A549 (cell line): ENCODE results near the gene SPATA13. TPM values are rescaled to one million over a fixed set of nuclear protein-coding genes. Genes with fewer than 3 reads are reported as not detected.
A peak's percentile ranks its signal among the peaks of the same experiment; 100 is the strongest.

Experiments
- ATAC-seq, 2 experiments: fragments of 200-7000 bp in 1 of 2; fragments of >200 bp in 1 of 2; cut with Nextera tagmentation in 1 of 2; cut with Tn5 transposase in 1 of 2; 3 replicates each; pipeline versions ENCODE4 v1.8.0 to v1.9.1; 2018 to 2020; ENCODE audit warnings: mild to moderate bottlenecking in 1 of 2, moderate library complexity in 1 of 2
- CTCF ChIA-PET: fragments of 300-600 bp; sonication (Branson Sonifier 250); formaldehyde crosslinking; extraction: SDS; loops from one replicate; lab custom pipeline; 2021; ENCODE audit warnings: antibody characterized with exemption, inconsistent platforms; lab: Yijun Ruan, JAX
- POLR2A ChIA-PET: fragments of 350-600 bp; formaldehyde crosslinking; extraction: SDS; loops from one replicate; lab custom pipeline; 2021; ENCODE audit warnings: antibody characterized with exemption, inconsistent platforms; lab: Yijun Ruan, JAX
- DNase-seq, 2 experiments: peaks; one replicate each; pipeline versions ENCODE4 v3.0.0 to v3.0.0-alpha.2; 2011 to 2016; ENCODE audit warnings: low read depth in 1 of 2, low spot score in 1 of 2
- FAIRE-seq: peaks from 2 replicates; lab custom pipeline; 2011; peaks lifted over from hg19 to GRCh38; lab: Jason Lieb, UNC
- H3K27ac ChIP-seq, 2 experiments: fragments of >200 bp; sonication (Bioruptor Twin); formaldehyde crosslinking; 3 replicates each; pipeline ENCODE4 v1.5.1; 2016 to 2017
- H3K4me1 ChIP-seq: fragments of >200 bp; sonication (Bioruptor Twin); formaldehyde crosslinking; 3 replicates; pipeline ENCODE4 v1.6.1; 2016
- H3K4me2 ChIP-seq: fragments of >200 bp; sonication (Bioruptor Twin); formaldehyde crosslinking; 3 replicates; pipeline ENCODE4 v1.6.1; 2016
- H3K4me3 ChIP-seq: fragments of >200 bp; sonication (Bioruptor Twin); formaldehyde crosslinking; 3 replicates; pipeline ENCODE4 v1.5.1; 2016
- H3K9me3 ChIP-seq: fragments of >200 bp; sonication (Bioruptor Twin); formaldehyde crosslinking; 3 replicates; pipeline ENCODE4 v1.6.1; 2016
- BCL3 ChIP-seq: fragments of >200 bp; sonication (Bioruptor Twin); formaldehyde crosslinking; IDR thresholded peaks from 3 replicates; pipeline ENCODE4 v1.6.1; 2016
- BHLHE40 ChIP-seq: IDR thresholded peaks from 2 replicates; pipeline ENCODE4 v1.6.1; 2012; ENCODE audit warnings: low read depth, low read length, inconsistent platforms
- CBX2 ChIP-seq: fragments of 200-600 bp; sonication (generic); IDR thresholded peaks from 2 replicates; pipeline ENCODE4 v1.6.1; 2016; ENCODE audit warnings: low read depth, mild to moderate bottlenecking, borderline replicate concordance
- CEBPB ChIP-seq, 2 experiments: fragments of >200 bp in 1 of 2; sonication (Bioruptor Twin) in 1 of 2; formaldehyde crosslinking in 1 of 2; IDR thresholded peaks; 2 replicates each; pipeline ENCODE4 v1.6.1; 2012 to 2016
- CHD4 ChIP-seq: fragments of 200-600 bp; sonication (generic); IDR thresholded peaks from 2 replicates; pipeline ENCODE4 v1.6.1; 2016; ENCODE audit warnings: antibody characterized with exemption, mild to moderate bottlenecking, borderline replicate concordance
- E2F6 ChIP-seq: IDR thresholded peaks from 2 replicates; pipeline ENCODE4 v1.6.1; 2012; ENCODE audit warnings: low read depth, borderline replicate concordance
- ESRRA ChIP-seq: fragments of 150-350 bp; IDR thresholded peaks from 2 replicates; pipeline ENCODE4 v1.6.1; 2014; ENCODE audit warnings: mild to moderate bottlenecking, low read length, borderline replicate concordance
- FOSL2 ChIP-seq, 2 experiments: fragments of 450-650 bp in 1 of 2; fragments of >200 bp in 1 of 2; sonication (Bioruptor Twin) in 1 of 2; formaldehyde crosslinking; IDR thresholded peaks; 2 replicates each; pipeline versions ENCODE4 v1.5.0 to v1.6.1; 2016 to 2020; ENCODE audit warnings: mild to moderate bottlenecking in 1 of 2, moderate library complexity in 1 of 2
- GATA3 ChIP-seq: IDR thresholded peaks from 2 replicates; pipeline ENCODE4 v1.6.1; 2012; ENCODE audit warnings: borderline replicate concordance
- HDAC2 ChIP-seq: fragments of 200-600 bp; sonication (generic); IDR thresholded peaks from 2 replicates; pipeline ENCODE4 v1.6.1; 2016
- HOXB5 ChIP-seq: fragments of 250-450 bp; sonication (Bioruptor Pico); IDR thresholded peaks from 2 replicates; pipeline ENCODE4 v1.5.0; 2020; ENCODE audit warnings: mild to moderate bottlenecking, moderate library complexity
- MAFK ChIP-seq: fragments of 450-650 bp; IDR thresholded peaks from 2 replicates; pipeline ENCODE4 v1.6.1; 2014; ENCODE audit not compliant: partially characterized antibody
- MAZ ChIP-seq: fragments of 150-350 bp; IDR thresholded peaks from 2 replicates; pipeline ENCODE4 v1.6.1; 2014; ENCODE audit warnings: antibody characterized with exemption, low read depth, low read length, borderline replicate concordance
- NPAS2 ChIP-seq: fragments of 250-450 bp; sonication (Bioruptor Pico); IDR thresholded peaks from 2 replicates; pipeline ENCODE4 v1.8.0; 2022; ENCODE audit warnings: mild to moderate bottlenecking, moderate library complexity, borderline replicate concordance
- RCOR1 ChIP-seq: fragments of 150-350 bp; IDR thresholded peaks from 2 replicates; pipeline ENCODE4 v1.6.1; 2014; ENCODE audit warnings: antibody characterized with exemption, low read length, low read depth
- SMC3 ChIP-seq: fragments of >200 bp; sonication (Bioruptor Twin); formaldehyde crosslinking; IDR thresholded peaks from 3 replicates; pipeline ENCODE4 v1.6.1; 2018; ENCODE audit warnings: inconsistent platforms
- TFCP2L1 ChIP-seq: fragments of 250-450 bp; sonication (Bioruptor Pico); IDR thresholded peaks from 2 replicates; pipeline ENCODE4 v1.5.0; 2021; ENCODE audit warnings: mild to moderate bottlenecking
- USF2 ChIP-seq: fragments of 450-650 bp; IDR thresholded peaks from 2 replicates; pipeline ENCODE4 v1.6.1; 2014; ENCODE audit warnings: antibody characterized with exemption
- ZFP36 ChIP-seq: fragments of 450-650 bp; IDR thresholded peaks from 2 replicates; pipeline ENCODE4 v1.6.1; 2014; ENCODE audit warnings: borderline replicate concordance; ENCODE audit not compliant: partially characterized antibody
- ZSCAN20 ChIP-seq: fragments of 250-450 bp; sonication (Bioruptor Pico); IDR thresholded peaks from 2 replicates; pipeline ENCODE4 v1.8.0; 2022; ENCODE audit warnings: mild to moderate bottlenecking, moderate library complexity
- WGBS: methylation state at CpG from one replicate; pipeline ENCODE4 v1.1.6; 2017; ENCODE audit errors: missing lambda C conversion rate; 5-methylcytosine and 5-hydroxymethylcytosine counted together
- polyA plus RNA-seq, 4 experiments: library from polyadenylated mRNA; depleted of rRNA in 3 of 4; stranded (reverse); fragments of >200 nt; fragmentation: RNase III in 1 of 4; extraction: RNeasy Plus Mini Kit Qiagen cat#74134 plus additional on column Dnase treatment in 1 of 4; gene quantifications; 2 replicates in 3 of 4; 3 replicates in 1 of 4; pipeline ENCODE4 v1.2.3, GENCODE V29; 2011 to 2017
- TF ChIP-seq, protein P1 (sequence below): fragments of >200 bp; sonication (Bioruptor Twin); formaldehyde crosslinking; IDR thresholded peaks from 3 replicates; pipeline ENCODE4 v1.5.1; 2016
- TF ChIP-seq, protein P2 (sequence below): fragments of 150-350 bp; IDR thresholded peaks from 2 replicates; pipeline ENCODE4 v1.6.1; 2014; ENCODE audit warnings: low read depth, mild to moderate bottlenecking, low read length

The SPATA13 gene
- polyA plus RNA-seq, 2 of the 4 experiments (the other 2 are of a cell fraction): 3.1 to 6.3 TPM

DNA sequence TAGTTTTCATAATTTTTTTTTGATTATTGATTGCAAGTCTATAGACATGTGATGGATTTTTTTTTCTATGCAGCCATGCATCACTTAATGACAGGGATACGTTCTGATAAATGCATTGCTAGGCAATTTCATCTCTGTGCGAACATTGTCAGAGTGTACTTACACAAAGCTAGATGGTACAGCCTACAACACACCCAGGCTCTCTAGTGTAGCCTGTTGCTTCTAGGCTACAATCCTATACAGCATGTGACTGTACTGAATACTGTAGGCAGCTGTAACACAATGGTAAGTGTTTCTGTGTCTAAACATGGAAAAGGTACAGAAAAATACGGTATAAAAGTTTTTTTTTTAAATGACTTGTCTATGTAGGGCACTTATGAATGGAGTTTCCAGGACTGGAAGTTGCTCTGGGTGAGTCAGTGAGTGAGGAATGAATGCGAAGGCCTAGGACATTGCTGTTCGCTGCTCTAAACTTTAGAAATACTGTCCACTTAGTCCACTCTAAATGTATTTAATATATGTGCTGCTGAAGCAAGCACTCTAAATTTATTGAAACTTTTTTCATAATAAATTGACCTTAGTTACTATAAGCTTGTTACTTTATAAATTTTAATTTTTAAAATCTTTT lies 20.3 kb downstream of the SPATA13 start:
- peaks cover 32% of the 10 kb centered on the region for H3K4me1 ChIP-seq
- CTCF ChIA-PET: interaction anchor here (1.0 to 1.1 kb wide), 2 partner anchors 13 to 127 kb away, joined by 4 to 6 read pairs; no protein-coding TSS in a partner anchor
- TF ChIP-seq FOSL2 (IDR thresholded peaks at IDR 0.05) (no peak), FOSL2 (CRISPR knock-in tag; IDR thresholded peaks at IDR 0.05) (no peak), HOXB5 (CRISPR knock-in tag) (no peak), MAZ (no peak)
- TF ChIP-seq, all 56 proteins: peak for 0
- no peak overlapping the region for H3K27ac ChIP-seq
- ATAC-seq (no peak), DNase-seq (no peak), FAIRE-seq (no peak)
- WGBS: 78% methylated on average over 5 of the region's 5 CpGs
- H3K4me2 ChIP-seq: no peak overlapping the region
- POLR2A ChIA-PET: no interaction called here
- H3K4me3 ChIP-seq: no peak overlapping the region
- H3K9me3 ChIP-seq: no peaks in the 10 kb centered on the region

DNA sequence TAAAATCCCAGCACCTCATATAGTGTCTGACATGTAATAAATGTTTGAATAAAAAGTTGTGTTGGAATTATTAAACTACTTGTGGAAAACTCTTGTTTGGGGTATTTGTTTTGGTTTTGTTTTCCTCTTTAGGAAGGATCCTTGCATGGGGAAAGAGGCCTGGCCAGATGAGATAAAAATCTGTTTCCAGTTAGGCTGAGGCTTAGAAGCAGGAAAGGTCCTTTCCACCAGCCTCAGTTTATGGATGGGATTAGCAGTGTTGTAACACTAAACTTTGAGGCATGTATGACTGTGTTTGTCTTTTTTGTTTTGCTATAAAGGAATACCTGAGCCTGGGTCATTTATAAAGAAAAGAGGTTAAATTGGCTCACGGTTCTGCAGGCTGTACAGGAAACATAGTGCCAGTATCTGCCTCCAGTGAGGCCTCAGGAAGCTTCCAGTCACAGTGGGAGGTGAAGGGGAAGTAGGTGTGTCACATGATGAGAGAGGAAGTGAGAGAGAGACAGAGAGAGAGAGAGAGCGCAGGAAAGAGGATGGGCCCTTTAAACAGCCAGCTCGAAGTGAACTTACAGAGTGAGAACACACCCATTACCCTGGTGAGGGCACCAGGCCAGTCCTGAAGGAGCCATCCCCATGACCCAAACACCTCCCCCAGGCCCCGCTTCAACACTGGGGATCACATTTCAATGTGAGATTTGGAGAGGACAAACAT lies 21.6 kb downstream of the SPATA13 start:
- peaks cover 35% of the 10 kb centered on the region for H3K4me1 ChIP-seq
- H3K27ac ChIP-seq: 0 out of 6 replicates have a peak overlapping the region, but pooled peaks of 1 of the 2 experiments have one; percentile 34
- POLR2A ChIA-PET: no interaction called here
- H3K4me2 ChIP-seq: peak overlapping the region; percentile 34; the same call in 2 of the 3 replicates
- FAIRE-seq: no peak
- no peak for TF ChIP-seq CEBPB (IDR thresholded peaks at IDR 0.05)
- TF ChIP-seq ESRRA: no peak
- TF ChIP-seq, protein P1, sequence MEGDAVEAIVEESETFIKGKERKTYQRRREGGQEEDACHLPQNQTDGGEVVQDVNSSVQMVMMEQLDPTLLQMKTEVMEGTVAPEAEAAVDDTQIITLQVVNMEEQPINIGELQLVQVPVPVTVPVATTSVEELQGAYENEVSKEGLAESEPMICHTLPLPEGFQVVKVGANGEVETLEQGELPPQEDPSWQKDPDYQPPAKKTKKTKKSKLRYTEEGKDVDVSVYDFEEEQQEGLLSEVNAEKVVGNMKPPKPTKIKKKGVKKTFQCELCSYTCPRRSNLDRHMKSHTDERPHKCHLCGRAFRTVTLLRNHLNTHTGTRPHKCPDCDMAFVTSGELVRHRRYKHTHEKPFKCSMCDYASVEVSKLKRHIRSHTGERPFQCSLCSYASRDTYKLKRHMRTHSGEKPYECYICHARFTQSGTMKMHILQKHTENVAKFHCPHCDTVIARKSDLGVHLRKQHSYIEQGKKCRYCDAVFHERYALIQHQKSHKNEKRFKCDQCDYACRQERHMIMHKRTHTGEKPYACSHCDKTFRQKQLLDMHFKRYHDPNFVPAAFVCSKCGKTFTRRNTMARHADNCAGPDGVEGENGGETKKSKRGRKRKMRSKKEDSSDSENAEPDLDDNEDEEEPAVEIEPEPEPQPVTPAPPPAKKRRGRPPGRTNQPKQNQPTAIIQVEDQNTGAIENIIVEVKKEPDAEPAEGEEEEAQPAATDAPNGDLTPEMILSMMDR: no peak
- TF ChIP-seq E2F6: no peak
- no peak for TF ChIP-seq MAFK
- no peak for TF ChIP-seq ZFP36
- TF ChIP-seq, protein P2, sequence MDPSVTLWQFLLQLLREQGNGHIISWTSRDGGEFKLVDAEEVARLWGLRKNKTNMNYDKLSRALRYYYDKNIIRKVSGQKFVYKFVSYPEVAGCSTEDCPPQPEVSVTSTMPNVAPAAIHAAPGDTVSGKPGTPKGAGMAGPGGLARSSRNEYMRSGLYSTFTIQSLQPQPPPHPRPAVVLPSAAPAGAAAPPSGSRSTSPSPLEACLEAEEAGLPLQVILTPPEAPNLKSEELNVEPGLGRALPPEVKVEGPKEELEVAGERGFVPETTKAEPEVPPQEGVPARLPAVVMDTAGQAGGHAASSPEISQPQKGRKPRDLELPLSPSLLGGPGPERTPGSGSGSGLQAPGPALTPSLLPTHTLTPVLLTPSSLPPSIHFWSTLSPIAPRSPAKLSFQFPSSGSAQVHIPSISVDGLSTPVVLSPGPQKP: no peak
- no peak for TF ChIP-seq USF2
- TF ChIP-seq TFCP2L1 (CRISPR knock-in tag): no peak
- no peak for TF ChIP-seq BHLHE40
- TF ChIP-seq BCL3: no peak
- no peak for TF ChIP-seq SMC3
- no peak for TF ChIP-seq FOSL2 (IDR thresholded peaks at IDR 0.05)
- TF ChIP-seq FOSL2 (CRISPR knock-in tag; IDR thresholded peaks at IDR 0.05): no peak
- no peak for TF ChIP-seq NPAS2 (CRISPR knock-in tag)
- TF ChIP-seq CHD4: no peak
- TF ChIP-seq ZSCAN20 (CRISPR knock-in tag): no peak
- no peak for TF ChIP-seq CBX2
- no peak for TF ChIP-seq GATA3
- TF ChIP-seq RCOR1: no peak
- TF ChIP-seq HDAC2: no peak
- TF ChIP-seq, all 56 proteins: peak for 0
- Histone ChIP-seq H3K9me3 (no peaks in the 10 kb centered on the region), H3K4me3 (no peak overlapping the region)
- WGBS: 69% methylated on average over 4 of the region's 4 CpGs
- ATAC-seq (no peak), DNase-seq (no peak)
- CTCF ChIA-PET: interaction anchor here (1.3 to 1.5 kb wide), 2 partner anchors 17 to 38 kb away, joined by 3 to 4 read pairs; no protein-coding TSS in a partner anchor
